Transverse colon (tissue), 3 donors: ENCODE results near the gene TTLL7.

Source experiments
- EP300 ChIP-seq: sonication (generic); formaldehyde crosslinking; IDR thresholded peaks from one replicate; pipeline ENCODE4 v1.6.1; 2017; ENCODE audit warnings: antibody characterized with exemption, low read depth
- POLR2A ChIP-seq: fragments of 450-650 bp; IDR thresholded peaks from one replicate; pipeline ENCODE4 v1.6.1; 2016; ENCODE audit warnings: antibody characterized with exemption, mild to moderate bottlenecking, moderate library complexity
- POLR2AphosphoS5 ChIP-seq, 3 donors: sonication (generic); formaldehyde crosslinking; IDR thresholded peaks; one replicate each; pipeline ENCODE4 v1.6.1; 2016; ENCODE audit warnings: antibody characterized with exemption in 3 of 3

GRCh38 chr1:84021822-84022221 lies 22.9 kb upstream of the TTLL7 start:
- TF ChIP-seq EP300 (no peak), POLR2AphosphoS5 (IDR thresholded peaks at IDR 0.05) (no peak), POLR2A (no peak)
